ENCODE results near the gene CD200. TPM values are rescaled to one million over a fixed set of nuclear protein-coding genes. Genes with fewer than 3 reads are reported as not detected.

The CD200 gene
- total RNA-seq, 1 donor from 2014 or later, result 3.9 TPM

- no peaks in the 10 kb centered on the region for H3K9me3 ChIP-seq
- no peaks in the 10 kb centered on the region for H3K36me3 ChIP-seq
- H3K27ac ChIP-seq, result no peak overlapping the region
- no peak overlapping the region for H3K4me3 ChIP-seq
- DNase-seq (ENCODE audit: extremely low spot score in 2 of 2), result no peak
- H3K27me3 ChIP-seq, result no peaks in the 10 kb centered on the region
- H3K4me1 ChIP-seq, result no peaks in the 10 kb centered on the region
- TF ChIP-seq POLR2A (IDR thresholded peaks at IDR 0.05) (no peak), CTCF (IDR thresholded peaks at IDR 0.05) (no peak), POLR2AphosphoS5 (IDR thresholded peaks at IDR 0.05; ENCODE audit: insufficient read depth in 1 of 2, low read depth in 1 of 2) (no peak)
- intact Hi-C loops (cut with DNase I), result no loop called here
These were observed 32.7 kb downstream of the CD200 start for GRCh38 chr3:112365636-112366035.

DNA sequence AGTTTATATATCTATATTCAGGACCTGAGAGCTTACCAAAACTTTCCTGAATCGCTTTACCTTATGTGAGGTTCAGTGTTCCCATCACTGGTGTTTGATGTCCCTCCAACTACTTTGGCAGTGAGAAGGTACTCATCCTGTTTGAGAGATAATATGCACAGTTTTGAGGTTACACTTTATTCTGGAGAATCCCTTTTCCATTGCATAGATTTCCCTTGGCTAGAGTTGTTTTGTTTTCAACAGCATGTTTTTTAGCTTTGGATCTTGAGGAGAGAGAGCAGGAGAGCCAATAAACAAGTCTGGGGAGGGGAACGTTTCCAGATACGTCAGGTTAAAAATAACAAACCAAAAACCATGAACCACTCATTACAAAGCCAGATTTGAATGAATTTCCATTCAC, 33.6 kb downstream of the CD200 start:
- intact Hi-C loops (cut with DNase I), result no loop called here
- Histone ChIP-seq H3K4me3 (no peak overlapping the region), H3K4me1 (no peaks in the 10 kb centered on the region), H3K36me3 (no peaks in the 10 kb centered on the region), H3K27ac (no peak overlapping the region), H3K9me3 (no peaks in the 10 kb centered on the region), H3K27me3 (no peaks in the 10 kb centered on the region)
- DNase-seq (ENCODE audit: extremely low spot score in 2 of 2), result no peak
- TF ChIP-seq POLR2A (IDR thresholded peaks at IDR 0.05), result no peak
- no peak for TF ChIP-seq POLR2AphosphoS5 (IDR thresholded peaks at IDR 0.05; ENCODE audit: insufficient read depth in 1 of 2, low read depth in 1 of 2)
- no peak for TF ChIP-seq CTCF (IDR thresholded peaks at IDR 0.05)

GRCh38 chr3:112371569-112371968, 38.6 kb downstream of the CD200 start:
- intact Hi-C loops (cut with DNase I), result no loop called here
- no peaks in the 10 kb centered on the region for H3K4me1 ChIP-seq
- DNase-seq (ENCODE audit: extremely low spot score in 2 of 2), result no peak
- H3K27me3 ChIP-seq, result no peaks in the 10 kb centered on the region
- no peak for TF ChIP-seq POLR2A (IDR thresholded peaks at IDR 0.05)
- TF ChIP-seq POLR2AphosphoS5 (IDR thresholded peaks at IDR 0.05; ENCODE audit: insufficient read depth in 1 of 2, low read depth in 1 of 2), result no peak
- TF ChIP-seq CTCF (IDR thresholded peaks at IDR 0.05), result no peak
- H3K27ac ChIP-seq, result no peak overlapping the region
- no peaks in the 10 kb centered on the region for H3K9me3 ChIP-seq
- H3K4me3 ChIP-seq, result no peak overlapping the region
- H3K36me3 ChIP-seq, result no peaks in the 10 kb centered on the region

GRCh38 chr3:112372396-112372795, 39.4 kb downstream of the CD200 start:
- H3K27ac ChIP-seq, result no peak overlapping the region
- TF ChIP-seq POLR2AphosphoS5 (IDR thresholded peaks at IDR 0.05; ENCODE audit: insufficient read depth in 1 of 2, low read depth in 1 of 2) (no peak), CTCF (IDR thresholded peaks at IDR 0.05) (no peak), POLR2A (IDR thresholded peaks at IDR 0.05) (no peak)
- no peaks in the 10 kb centered on the region for H3K4me1 ChIP-seq
- DNase-seq (ENCODE audit: extremely low spot score in 2 of 2), result no peak
- H3K36me3 ChIP-seq, result no peaks in the 10 kb centered on the region
- no peaks in the 10 kb centered on the region for H3K27me3 ChIP-seq
- H3K4me3 ChIP-seq, result no peak overlapping the region
- H3K9me3 ChIP-seq, result no peaks in the 10 kb centered on the region
- intact Hi-C loops (cut with DNase I), result no loop called here

GRCh38 chr3:112373476-112373875, 40.5 kb downstream of the CD200 start:
- DNase-seq (ENCODE audit: extremely low spot score in 2 of 2), result no peak
- H3K27ac ChIP-seq, result no peak overlapping the region
- no peaks in the 10 kb centered on the region for H3K36me3 ChIP-seq

More at GRCh38 chr3:112373476-112373875, 40.5 kb downstream of the CD200 start:
- TF ChIP-seq POLR2A (IDR thresholded peaks at IDR 0.05), result no peak
- TF ChIP-seq POLR2AphosphoS5 (IDR thresholded peaks at IDR 0.05; ENCODE audit: insufficient read depth in 1 of 2, low read depth in 1 of 2), result no peak
- no peak for TF ChIP-seq CTCF (IDR thresholded peaks at IDR 0.05)
- no peak overlapping the region for H3K4me3 ChIP-seq
- peaks cover 11% of the 10 kb centered on the region for H3K4me1 ChIP-seq
- H3K27me3 ChIP-seq, result no peaks in the 10 kb centered on the region
- intact Hi-C loops (cut with DNase I), result no loop called here
- no peaks in the 10 kb centered on the region for H3K9me3 ChIP-seq

All from vagina (tissue), 2 donors.